HepG2 (cell line): ENCODE results near the gene MPC2. TPM values are rescaled to one million over a fixed set of nuclear protein-coding genes. Genes with fewer than 3 reads are reported as not detected.
A peak's percentile ranks its signal among the peaks of the same experiment; 100 is the strongest.

Experiments
- AGO1 ChIP-seq: fragments of 200-400 bp; formaldehyde crosslinking; IDR thresholded peaks from 2 replicates; pipeline ENCODE4 v1.6.1; 2017; ENCODE audit warnings: mild to moderate bottlenecking, low read depth, low read length, moderate library complexity; ENCODE audit not compliant: poor library complexity, severe bottlenecking
- CCDC6 ChIP-seq: sonication (generic); formaldehyde crosslinking; IDR thresholded peaks from 2 replicates; pipeline ENCODE4 v1.8.1; 2022; ENCODE audit warnings: mild to moderate bottlenecking, missing genetic modification reagents, moderate library complexity
- FOXP1 ChIP-seq, 2 experiments: fragments of 450-650 bp in 1 of 2; IDR thresholded peaks; 2 replicates each; pipeline ENCODE4 v1.6.1; 2017 to 2018; ENCODE audit warnings: antibody characterized with exemption in 1 of 2
- KDM5A ChIP-seq: fragments of 200-600 bp; sonication (generic); IDR thresholded peaks from 2 replicates; pipeline ENCODE4 v1.7.0; 2018; ENCODE audit warnings: antibody characterized with exemption, mild to moderate bottlenecking, low read length, borderline replicate concordance
- KMT2A ChIP-seq: sonication (generic); formaldehyde crosslinking; IDR thresholded peaks from 2 replicates; pipeline ENCODE4 v1.4.0; 2020; ENCODE audit warnings: missing genetic modification reagents
- RBM39 ChIP-seq: fragments of 200-400 bp; formaldehyde crosslinking; IDR thresholded peaks from one replicate; pipeline ENCODE4 v1.6.1; 2018; ENCODE audit warnings: antibody characterized with exemption, mild to moderate bottlenecking, low read depth, low read length; ENCODE audit not compliant: poor library complexity, severe bottlenecking
- REL ChIP-seq: sonication (generic); formaldehyde crosslinking; conservative IDR thresholded peaks from 2 replicates; pipeline ENCODE4 v1.8.0; 2022; ENCODE audit warnings: mild to moderate bottlenecking, missing genetic modification reagents, moderate library complexity
- TARDBP ChIP-seq: sonication (generic); formaldehyde crosslinking; IDR thresholded peaks from 2 replicates; pipeline ENCODE4 v1.8.0; 2022; ENCODE audit warnings: mild to moderate bottlenecking, missing genetic modification reagents
- ZFP36L2 ChIP-seq: sonication (generic); formaldehyde crosslinking; IDR thresholded peaks from 2 replicates; pipeline ENCODE4 v1.4.0; 2020; ENCODE audit warnings: missing genetic modification reagents
- ZNF337 ChIP-seq: sonication (generic); formaldehyde crosslinking; IDR thresholded peaks from 2 replicates; pipeline ENCODE4 v1.5.1; 2020; ENCODE audit warnings: missing genetic modification reagents, low read depth, mild to moderate bottlenecking, borderline replicate concordance
- ZNF382 ChIP-seq: sonication (generic); formaldehyde crosslinking; IDR thresholded peaks from 2 replicates; pipeline ENCODE4 v1.5.0; 2020; ENCODE audit warnings: missing genetic modification reagents, mild to moderate bottlenecking, borderline replicate concordance
- ZNF615 ChIP-seq: sonication (generic); formaldehyde crosslinking; IDR thresholded peaks from 2 replicates; pipeline ENCODE4 v1.5.0; 2020; ENCODE audit warnings: mild to moderate bottlenecking, missing genetic modification reagents, borderline replicate concordance
- ZNF7 ChIP-seq: IDR thresholded peaks from 2 replicates; pipeline ENCODE4 v1.6.1; 2016; ENCODE audit warnings: missing biosample characterization, missing genetic modification reagents
- ZNF800 ChIP-seq: sonication (generic); formaldehyde crosslinking; IDR thresholded peaks from 2 replicates; pipeline ENCODE4 v1.4.0; 2020; ENCODE audit warnings: missing genetic modification reagents
- polyA plus RNA-seq, 8 experiments: library from polyadenylated mRNA; depleted of rRNA in 3 of 8; stranded (reverse) in 7 of 8; unstranded in 1 of 8; fragments of >200 nt; fragmentation: Illumina TruSeq in 4 of 8; extraction: Trizol in 4 of 8; gene quantifications; 2 replicates each; pipeline versions ENCODE4 v1.2.1 to v1.2.3, GENCODE V29; 2011 to 2016; ENCODE audit warnings: low read depth in 4 of 8, missing spikeins in 1 of 8, mixed read lengths in 1 of 8; ENCODE audit not compliant: insufficient read depth in 1 of 8
- total RNA-seq, 5 experiments: library from RNA; depleted of rRNA; stranded (reverse); fragments of >200 nt; fragmentation: Illumina TruSeq; extraction: Trizol; gene quantifications; 2 replicates each; pipeline ENCODE4 v1.2.3, GENCODE V29; 2016; ENCODE audit warnings: low read depth in 1 of 5
- TF ChIP-seq, protein P1 (sequence below): sonication (generic); formaldehyde crosslinking; IDR thresholded peaks from 2 replicates; pipeline ENCODE4 v1.4.0; 2020; ENCODE audit warnings: missing genetic modification reagents
- TF ChIP-seq, protein P2 (sequence below): sonication (generic); formaldehyde crosslinking; IDR thresholded peaks from 2 replicates; pipeline ENCODE4 v1.4.0; 2020; ENCODE audit warnings: mild to moderate bottlenecking, missing genetic modification reagents

MPC2 gene
- total and polyA plus RNA-seq, 2 of the 13 experiments (the other 11 are each of a cell fraction or from before 2014, with no cell fraction given), result 38.8 to 136 TPM

- TF ChIP-seq, protein P1, sequence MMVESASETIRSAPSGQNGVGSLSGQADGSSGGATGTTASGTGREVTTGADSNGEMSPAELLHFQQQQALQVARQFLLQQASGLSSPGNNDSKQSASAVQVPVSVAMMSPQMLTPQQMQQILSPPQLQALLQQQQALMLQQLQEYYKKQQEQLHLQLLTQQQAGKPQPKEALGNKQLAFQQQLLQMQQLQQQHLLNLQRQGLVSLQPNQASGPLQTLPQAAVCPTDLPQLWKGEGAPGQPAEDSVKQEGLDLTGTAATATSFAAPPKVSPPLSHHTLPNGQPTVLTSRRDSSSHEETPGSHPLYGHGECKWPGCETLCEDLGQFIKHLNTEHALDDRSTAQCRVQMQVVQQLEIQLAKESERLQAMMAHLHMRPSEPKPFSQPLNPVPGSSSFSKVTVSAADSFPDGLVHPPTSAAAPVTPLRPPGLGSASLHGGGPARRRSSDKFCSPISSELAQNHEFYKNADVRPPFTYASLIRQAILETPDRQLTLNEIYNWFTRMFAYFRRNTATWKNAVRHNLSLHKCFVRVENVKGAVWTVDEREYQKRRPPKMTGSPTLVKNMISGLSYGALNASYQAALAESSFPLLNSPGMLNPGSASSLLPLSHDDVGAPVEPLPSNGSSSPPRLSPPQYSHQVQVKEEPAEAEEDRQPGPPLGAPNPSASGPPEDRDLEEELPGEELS, result no peak; the same call in 1 of the 2 replicates
- TF ChIP-seq ZFP36L2 (no peak), AGO1 (no peak), REL (0 out of 2 replicates have a peak, but pooled peaks have one; percentile 2), ZNF7 (no peak), CCDC6 (CRISPR knock-in tag) (peak; percentile 82; the same call in 1 of the 2 replicates), RBM39 (peak; percentile 43), TARDBP (CRISPR knock-in tag) (no peak), ZNF382 (no peak), KDM5A (no peak), FOXP1 (IDR thresholded peaks at IDR 0.05) (no peak), FOXP1 (CRISPR knock-in tag; IDR thresholded peaks at IDR 0.05) (no peak), ZNF800 (CRISPR knock-in tag) (peak; percentile 52; the same call in 1 of the 2 replicates), ZNF615 (CRISPR knock-in tag) (no peak), KMT2A (CRISPR knock-in tag) (peak; percentile 52; the same call in 1 of the 2 replicates), ZNF337 (0 out of 2 replicates have a peak, but pooled peaks have one; percentile 17)
- TF ChIP-seq, protein P2, sequence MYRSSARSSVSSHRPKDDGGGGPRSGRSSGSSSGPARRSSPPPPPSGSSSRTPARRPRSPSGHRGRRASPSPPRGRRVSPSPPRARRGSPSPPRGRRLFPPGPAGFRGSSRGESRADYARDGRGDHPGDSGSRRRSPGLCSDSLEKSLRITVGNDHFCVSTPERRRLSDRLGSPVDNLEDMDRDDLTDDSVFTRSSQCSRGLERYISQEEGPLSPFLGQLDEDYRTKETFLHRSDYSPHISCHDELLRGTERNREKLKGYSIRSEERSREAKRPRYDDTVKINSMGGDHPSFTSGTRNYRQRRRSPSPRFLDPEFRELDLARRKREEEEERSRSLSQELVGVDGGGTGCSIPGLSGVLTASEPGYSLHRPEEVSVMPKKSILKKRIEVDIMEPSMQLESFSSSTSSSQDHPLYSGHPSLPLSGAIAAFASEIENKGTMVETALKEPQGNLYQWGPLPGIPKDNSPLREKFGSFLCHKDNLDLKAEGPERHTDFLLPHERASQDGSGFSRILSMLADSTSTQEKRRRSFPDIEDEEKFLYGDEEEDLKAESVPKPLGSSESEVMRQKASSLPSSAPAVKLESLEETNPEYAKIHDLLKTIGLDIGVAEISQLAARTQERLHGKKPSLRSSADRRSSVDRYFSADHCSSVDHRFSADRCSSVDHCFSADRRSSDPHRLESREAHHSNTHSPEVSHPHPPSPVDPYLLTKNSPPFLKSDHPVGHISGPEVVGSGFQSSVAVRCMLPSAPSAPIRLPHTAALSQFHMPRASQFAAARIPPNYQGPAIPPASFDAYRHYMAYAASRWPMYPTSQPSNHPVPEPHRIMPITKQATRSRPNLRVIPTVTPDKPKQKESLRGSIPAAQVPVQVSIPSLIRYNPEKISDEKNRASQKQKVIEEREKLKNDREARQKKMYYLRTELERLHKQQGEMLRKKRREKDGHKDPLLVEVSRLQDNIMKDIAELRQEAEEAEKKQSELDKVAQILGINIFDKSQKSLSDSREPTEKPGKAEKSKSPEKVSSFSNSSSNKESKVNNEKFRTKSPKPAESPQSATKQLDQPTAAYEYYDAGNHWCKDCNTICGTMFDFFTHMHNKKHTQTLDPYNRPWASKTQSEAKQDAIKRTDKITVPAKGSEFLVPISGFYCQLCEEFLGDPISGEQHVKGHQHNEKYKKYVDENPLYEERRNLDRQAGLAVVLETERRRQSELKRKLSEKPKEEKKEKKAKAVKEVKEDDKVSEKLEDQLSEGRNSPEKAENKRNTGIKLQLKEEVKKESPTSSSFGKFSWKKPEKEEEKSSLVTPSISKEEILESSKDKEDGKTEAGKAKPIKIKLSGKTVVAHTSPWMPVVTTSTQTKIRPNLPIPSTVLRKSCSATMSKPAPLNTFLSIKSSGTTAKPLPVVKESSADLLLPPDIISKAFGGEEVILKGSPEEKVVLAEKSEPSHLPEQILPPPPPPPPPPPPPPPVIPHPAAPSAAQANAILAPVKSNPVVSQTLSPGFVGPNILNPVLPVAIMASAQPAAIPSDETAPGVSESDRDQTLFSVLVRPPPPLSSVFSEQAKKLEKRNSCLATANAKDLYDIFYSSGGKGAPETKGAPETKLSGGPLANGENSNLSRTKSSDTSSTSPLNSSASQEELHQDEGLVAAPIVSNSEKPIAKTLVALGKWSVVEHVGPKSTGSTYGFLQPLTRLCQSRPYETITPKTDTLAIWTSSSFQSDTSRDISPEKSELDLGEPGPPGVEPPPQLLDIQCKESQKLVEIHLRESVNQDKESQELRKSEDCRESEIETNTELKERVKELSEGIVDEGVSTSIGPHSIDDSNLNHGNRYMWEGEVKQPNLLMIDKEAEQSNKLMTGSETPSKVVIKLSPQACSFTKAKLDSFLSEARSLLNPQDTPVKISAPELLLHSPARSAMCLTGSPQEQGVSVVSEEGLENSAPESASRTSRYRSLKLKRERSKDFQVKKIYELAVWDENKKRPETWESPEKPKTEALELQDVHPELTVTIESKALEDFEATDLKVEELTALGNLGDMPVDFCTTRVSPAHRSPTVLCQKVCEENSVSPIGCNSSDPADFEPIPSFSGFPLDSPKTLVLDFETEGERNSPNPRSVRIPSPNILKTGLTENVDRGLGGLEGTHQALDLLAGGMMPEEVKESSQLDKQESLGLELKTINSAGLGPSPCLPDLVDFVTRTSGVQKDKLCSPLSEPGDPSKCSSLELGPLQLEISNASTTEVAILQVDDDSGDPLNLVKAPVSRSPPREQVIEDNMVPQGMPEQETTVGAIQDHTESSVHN (CRISPR knock-in tag), result no peak
Measured at GRCh38 chr1:167935216-167936067, 1.4 kb downstream of the MPC2 start (continued).
